Panc1 (cell line): ENCODE measurements around the gene ADCY9. TPM values are rescaled to one million over a fixed set of nuclear protein-coding genes. Genes with fewer than 3 reads are reported as not detected.

Experiments used
- ATAC-seq: fragments of 200-7000 bp; cut with Tn5 transposase; 2 replicates; pipeline ENCODE4 v1.9.1; 2020; ENCODE audit warnings: mild to moderate bottlenecking, moderate library complexity
- BruUV-seq: library from RNA; stranded (reverse); fragments of 400-500 nt; replicated peaks from 2 replicates; lab custom pipeline; 2021; lab: Mats Ljungman, UMichigan
- CTCF ChIA-PET: fragments of 300-600 bp; sonication (Branson Sonifier 250); formaldehyde crosslinking; loops from one replicate; lab custom pipeline; 2022; ENCODE audit warnings: antibody characterized with exemption; lab: Charles Lee
- POLR2A ChIA-PET: fragments of 300-600 bp; sonication (Branson Sonifier 250); formaldehyde crosslinking; loops from one replicate; lab custom pipeline; 2022; ENCODE audit warnings: antibody characterized with exemption; lab: Charles Lee
- DNase-seq: peaks from one replicate; pipeline ENCODE4 v3.0.0-alpha.2; 2010; ENCODE audit warnings: low read depth, low spot score
- H3K27ac ChIP-seq: 2 replicates; pipeline ENCODE4 v1.5.1; 2011; ENCODE audit warnings: mild to moderate bottlenecking, low read length, inconsistent platforms
- H3K27me3 ChIP-seq: fragments of 200-500 bp; sonication (Bioruptor generic); 2 replicates; pipeline ENCODE4 v1.6.0; 2014; ENCODE audit warnings: low read length, inconsistent platforms; ENCODE audit not compliant: control insufficient read depth, insufficient read depth
- H3K36me3 ChIP-seq: fragments of 200-500 bp; sonication (Bioruptor generic); 2 replicates; pipeline ENCODE4 v1.5.1; 2014; ENCODE audit warnings: inconsistent platforms, mild to moderate bottlenecking, low read length, moderate library complexity; ENCODE audit not compliant: control insufficient read depth, insufficient read depth
- H3K4me1 ChIP-seq: 2 replicates; pipeline ENCODE4 v1.5.1; 2011; ENCODE audit warnings: inconsistent platforms, mild to moderate bottlenecking, low read length, moderate library complexity; ENCODE audit not compliant: control insufficient read depth, insufficient read depth
- H3K4me3 ChIP-seq, 2 experiments: 2 replicates each; pipeline ENCODE4 v1.5.1; 2011 to 2012; ENCODE audit warnings: low read depth in 2 of 2, low read length in 2 of 2, mild to moderate bottlenecking in 2 of 2, inconsistent platforms in 1 of 2, moderate library complexity in 1 of 2
- H3K9me3 ChIP-seq: fragments of 200-500 bp; sonication (Bioruptor generic); 2 replicates; pipeline ENCODE4 v1.5.1; 2014; ENCODE audit warnings: low read depth, mild to moderate bottlenecking, inconsistent platforms, low read length, moderate library complexity; ENCODE audit not compliant: control insufficient read depth, insufficient read depth
- POLR2AphosphoS5 ChIP-seq: IDR thresholded peaks from 2 replicates; pipeline ENCODE4 v1.6.1; 2012; ENCODE audit warnings: mild to moderate bottlenecking, low read depth, low read length, moderate library complexity
- SIN3A ChIP-seq: IDR thresholded peaks from 2 replicates; pipeline ENCODE4 v1.6.1; 2012; ENCODE audit warnings: low read depth, mild to moderate bottlenecking, low read length, moderate library complexity, borderline replicate concordance; ENCODE audit not compliant: insufficient read depth
- TCF7L2 ChIP-seq: IDR thresholded peaks from 2 replicates; pipeline ENCODE4 v1.6.1; 2011; ENCODE audit warnings: mild to moderate bottlenecking, low read depth, low read length, inconsistent platforms
- in situ Hi-C: cut with HindIII; loops from 2 replicates; pipeline ENCODE4 v1.10.0; 2016; ENCODE audit warnings: low sequenced_read_pairs, low pct_unique_long_range_greater_than_20kb
- intact Hi-C: fragments of 100-400 bp; cut with micrococcal nuclease; formaldehyde crosslinking; loops from one replicate; pipeline ENCODE4 v1.10.0; 2022; ENCODE audit not compliant: unreplicated experiment
- total RNA-seq: library from RNA; stranded (reverse); gene quantifications from one replicate; pipeline ENCODE4 v1.2.1, GENCODE V29; 2021; ENCODE audit not compliant: unreplicated experiment
- TF ChIP-seq, protein P1 (sequence below): fragments of 450-650 bp; IDR thresholded peaks from 2 replicates; pipeline ENCODE4 v1.5.1; 2017; ENCODE audit warnings: mild to moderate bottlenecking
- TF ChIP-seq, protein P2 (sequence below), 2 experiments: IDR thresholded peaks; 2 replicates each; pipeline ENCODE4 v1.6.1; 2011 to 2012; ENCODE audit warnings: low read depth in 2 of 2, control low read depth in 1 of 2, low read length in 1 of 2, mild to moderate bottlenecking in 1 of 2, moderate library complexity in 1 of 2; ENCODE audit not compliant: insufficient read depth in 1 of 2

Gene ADCY9
- total RNA-seq, 1 experiment from 2014 or later: 29.8 TPM

DNA sequence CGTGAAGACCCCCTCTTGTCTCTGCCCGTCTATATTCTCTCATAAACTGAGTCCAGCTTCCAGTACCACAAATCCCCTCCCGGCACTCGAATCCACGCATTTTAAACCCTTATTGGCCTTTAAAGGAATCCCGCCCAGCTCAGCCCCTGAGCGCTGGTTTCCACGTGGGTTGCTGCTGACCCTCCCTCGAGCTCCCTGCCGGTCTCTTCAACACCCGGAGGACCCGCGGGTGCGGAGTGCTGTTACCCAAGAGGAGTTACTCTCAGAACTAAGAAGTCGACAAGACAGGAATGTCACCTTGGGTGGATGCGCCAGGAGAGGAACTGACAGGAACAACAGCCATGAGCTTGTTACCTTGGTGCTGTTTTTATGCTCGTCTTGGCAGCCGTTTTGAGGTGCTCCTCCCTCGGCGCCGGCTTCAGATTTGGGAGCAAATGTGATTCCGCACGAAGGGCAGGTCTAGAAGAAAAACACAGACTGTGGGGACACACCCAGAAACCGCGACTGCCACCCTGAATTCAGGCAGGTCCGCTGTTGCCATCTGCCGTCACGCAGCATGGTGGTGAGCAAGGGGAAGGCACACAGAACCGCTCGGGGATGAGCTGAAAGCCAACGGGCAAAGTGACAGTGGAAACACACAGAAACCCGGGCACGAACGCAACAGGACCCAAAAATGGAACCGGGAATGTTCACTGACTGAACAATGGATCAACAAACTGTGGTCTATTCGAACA, 123.0 kb downstream of the ADCY9 start:
- Histone ChIP-seq H3K9me3 (no peaks in the 10 kb centered on the region), H3K27ac (no peak overlapping the region), H3K36me3 (no peaks in the 10 kb centered on the region), H3K4me1 (no peaks in the 10 kb centered on the region), H3K4me3 (no peak overlapping the region), H3K27me3 (no peaks in the 10 kb centered on the region)
- BruUV-seq: no TSS peak
- intact Hi-C loops: no loop called here
- POLR2A ChIA-PET: no interaction called here
- no peak for TF ChIP-seq TCF7L2
- no peak for TF ChIP-seq SIN3A
- DNase-seq: no peak
- in situ Hi-C loops: no loop called here
- CTCF ChIA-PET: no interaction called here
- no peak for ATAC-seq

DNA sequence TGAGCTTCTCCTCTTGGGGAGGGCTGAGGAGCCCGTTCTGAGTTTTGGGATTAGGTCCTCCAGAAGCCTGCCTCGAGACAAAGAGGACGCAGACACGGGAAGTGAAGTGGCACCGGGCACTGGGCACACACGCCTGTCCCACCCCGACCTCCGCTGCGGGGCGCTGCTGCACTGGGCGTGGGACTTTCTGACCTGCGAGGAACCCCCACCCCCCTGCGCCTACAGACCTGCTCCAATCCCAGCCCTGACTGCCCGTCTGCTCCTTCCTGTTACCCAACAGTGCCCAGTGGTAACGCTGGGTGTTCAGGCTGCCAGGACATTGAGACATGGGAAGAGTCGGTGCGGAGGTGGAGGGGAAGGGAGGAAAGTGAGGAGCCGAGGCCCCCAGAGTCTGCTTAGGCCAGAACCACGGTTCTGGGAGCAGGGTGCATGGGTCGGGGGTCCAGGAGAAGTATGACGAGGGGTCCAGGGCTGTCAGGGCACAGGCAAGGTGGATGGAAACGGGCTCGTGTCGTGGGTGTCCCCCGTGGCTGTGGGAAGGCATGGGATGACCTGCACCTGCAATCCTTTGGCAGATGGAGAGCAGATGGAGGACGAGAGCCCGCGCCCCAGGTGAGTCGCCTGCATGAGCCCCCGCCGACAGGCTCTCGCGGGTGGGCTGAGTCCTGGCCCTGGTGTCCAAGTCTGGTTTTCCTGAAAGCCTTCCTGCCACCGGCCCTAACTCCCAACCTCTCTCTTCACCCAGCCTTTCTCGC, 123.8 kb downstream of the ADCY9 start:
- H3K9me3 ChIP-seq: no peaks in the 10 kb centered on the region
- H3K36me3 ChIP-seq: no peaks in the 10 kb centered on the region
- no peak for ATAC-seq
- H3K27ac ChIP-seq: no peak overlapping the region
- H3K4me3 ChIP-seq: no peak overlapping the region
- POLR2A ChIA-PET: no interaction called here
- CTCF ChIA-PET: no interaction called here
- in situ Hi-C loops: no loop called here
- no peaks in the 10 kb centered on the region for H3K27me3 ChIP-seq
- intact Hi-C loops: no loop called here
- no peak for DNase-seq
- no peak for TF ChIP-seq POLR2AphosphoS5
- TF ChIP-seq, protein P1, sequence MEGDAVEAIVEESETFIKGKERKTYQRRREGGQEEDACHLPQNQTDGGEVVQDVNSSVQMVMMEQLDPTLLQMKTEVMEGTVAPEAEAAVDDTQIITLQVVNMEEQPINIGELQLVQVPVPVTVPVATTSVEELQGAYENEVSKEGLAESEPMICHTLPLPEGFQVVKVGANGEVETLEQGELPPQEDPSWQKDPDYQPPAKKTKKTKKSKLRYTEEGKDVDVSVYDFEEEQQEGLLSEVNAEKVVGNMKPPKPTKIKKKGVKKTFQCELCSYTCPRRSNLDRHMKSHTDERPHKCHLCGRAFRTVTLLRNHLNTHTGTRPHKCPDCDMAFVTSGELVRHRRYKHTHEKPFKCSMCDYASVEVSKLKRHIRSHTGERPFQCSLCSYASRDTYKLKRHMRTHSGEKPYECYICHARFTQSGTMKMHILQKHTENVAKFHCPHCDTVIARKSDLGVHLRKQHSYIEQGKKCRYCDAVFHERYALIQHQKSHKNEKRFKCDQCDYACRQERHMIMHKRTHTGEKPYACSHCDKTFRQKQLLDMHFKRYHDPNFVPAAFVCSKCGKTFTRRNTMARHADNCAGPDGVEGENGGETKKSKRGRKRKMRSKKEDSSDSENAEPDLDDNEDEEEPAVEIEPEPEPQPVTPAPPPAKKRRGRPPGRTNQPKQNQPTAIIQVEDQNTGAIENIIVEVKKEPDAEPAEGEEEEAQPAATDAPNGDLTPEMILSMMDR: no peak
- no peak for TF ChIP-seq TCF7L2
- TF ChIP-seq SIN3A: no peak
- TF ChIP-seq, protein P2, sequence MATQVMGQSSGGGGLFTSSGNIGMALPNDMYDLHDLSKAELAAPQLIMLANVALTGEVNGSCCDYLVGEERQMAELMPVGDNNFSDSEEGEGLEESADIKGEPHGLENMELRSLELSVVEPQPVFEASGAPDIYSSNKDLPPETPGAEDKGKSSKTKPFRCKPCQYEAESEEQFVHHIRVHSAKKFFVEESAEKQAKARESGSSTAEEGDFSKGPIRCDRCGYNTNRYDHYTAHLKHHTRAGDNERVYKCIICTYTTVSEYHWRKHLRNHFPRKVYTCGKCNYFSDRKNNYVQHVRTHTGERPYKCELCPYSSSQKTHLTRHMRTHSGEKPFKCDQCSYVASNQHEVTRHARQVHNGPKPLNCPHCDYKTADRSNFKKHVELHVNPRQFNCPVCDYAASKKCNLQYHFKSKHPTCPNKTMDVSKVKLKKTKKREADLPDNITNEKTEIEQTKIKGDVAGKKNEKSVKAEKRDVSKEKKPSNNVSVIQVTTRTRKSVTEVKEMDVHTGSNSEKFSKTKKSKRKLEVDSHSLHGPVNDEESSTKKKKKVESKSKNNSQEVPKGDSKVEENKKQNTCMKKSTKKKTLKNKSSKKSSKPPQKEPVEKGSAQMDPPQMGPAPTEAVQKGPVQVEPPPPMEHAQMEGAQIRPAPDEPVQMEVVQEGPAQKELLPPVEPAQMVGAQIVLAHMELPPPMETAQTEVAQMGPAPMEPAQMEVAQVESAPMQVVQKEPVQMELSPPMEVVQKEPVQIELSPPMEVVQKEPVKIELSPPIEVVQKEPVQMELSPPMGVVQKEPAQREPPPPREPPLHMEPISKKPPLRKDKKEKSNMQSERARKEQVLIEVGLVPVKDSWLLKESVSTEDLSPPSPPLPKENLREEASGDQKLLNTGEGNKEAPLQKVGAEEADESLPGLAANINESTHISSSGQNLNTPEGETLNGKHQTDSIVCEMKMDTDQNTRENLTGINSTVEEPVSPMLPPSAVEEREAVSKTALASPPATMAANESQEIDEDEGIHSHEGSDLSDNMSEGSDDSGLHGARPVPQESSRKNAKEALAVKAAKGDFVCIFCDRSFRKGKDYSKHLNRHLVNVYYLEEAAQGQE (IDR thresholded peaks at IDR 0.05; ENCODE audit: insufficient read depth in 1 of 2, low read depth in 2 of 2, low read length in 1 of 2): no peak
- BruUV-seq: no TSS peak
- H3K4me1 ChIP-seq: no peaks in the 10 kb centered on the region

DNA sequence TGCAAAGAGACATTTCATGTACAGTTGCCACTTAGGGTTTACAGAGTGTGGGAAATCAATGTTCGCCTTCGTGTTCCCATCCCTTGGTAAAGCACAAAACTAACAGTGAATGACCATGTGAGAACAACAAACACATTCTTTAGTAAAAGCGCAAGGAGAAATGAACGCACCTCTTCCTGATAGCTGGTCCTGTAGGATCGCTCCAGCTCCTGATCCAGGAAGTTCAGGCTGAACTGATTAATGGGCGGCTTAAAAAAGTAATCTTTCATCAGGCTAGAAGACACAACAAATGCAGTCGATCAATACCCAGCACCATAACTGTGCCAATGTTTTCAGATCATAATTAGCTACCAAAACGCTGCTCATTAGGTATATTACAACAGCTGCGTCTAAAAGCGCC, 127.4 kb downstream of the ADCY9 start:
- Histone ChIP-seq H3K4me3 (no peak overlapping the region), H3K4me1 (no peaks in the 10 kb centered on the region), H3K36me3 (no peaks in the 10 kb centered on the region), H3K27ac (no peak overlapping the region), H3K27me3 (no peaks in the 10 kb centered on the region), H3K9me3 (no peaks in the 10 kb centered on the region)
- no peak for ATAC-seq
- intact Hi-C loops (no loop called here), in situ Hi-C loops (no loop called here)
- ChIA-PET POLR2A (interaction anchor here (0.6 kb wide), 1 partner anchor 88 kb away, joined by 4 read pairs; no protein-coding TSS in a partner anchor), CTCF (no interaction called here)
- BruUV-seq: no TSS peak
- DNase-seq: no peak
- TF ChIP-seq POLR2AphosphoS5 (no peak), SIN3A (no peak), TCF7L2 (no peak)
- TF ChIP-seq, protein P2 (IDR thresholded peaks at IDR 0.05; ENCODE audit: insufficient read depth in 1 of 2, low read depth in 2 of 2, low read length in 1 of 2): no peak
- TF ChIP-seq, protein P1: no peak
